Sigmoid colon (tissue), 3 donors: ENCODE results near the gene DDI2.

Experiments
- CTCF ChIP-seq, 4 experiments: fragments of 450-650 bp in 3 of 4; fragments of 200-600 bp in 1 of 4; IDR thresholded peaks; one replicate each; pipeline ENCODE4 v1.5.1; 2016 to 2019; ENCODE audit warnings: antibody characterized with exemption in 4 of 4, mild to moderate bottlenecking in 3 of 4, moderate library complexity in 2 of 4
- POLR2A ChIP-seq, 2 donors: fragments of 450-650 bp; IDR thresholded peaks; one replicate each; pipeline ENCODE4 v1.6.1; 2016; ENCODE audit warnings: antibody characterized with exemption in 2 of 2, mild to moderate bottlenecking in 2 of 2, moderate library complexity in 2 of 2

- TF ChIP-seq CTCF (IDR thresholded peaks at IDR 0.05) = no peak
- TF ChIP-seq POLR2A (IDR thresholded peaks at IDR 0.05) = no peak
Observed at GRCh38 chr1:15680561-15681348, 63.5 kb downstream of the DDI2 start.
